Mesothelial cell of epicardium (in vitro differentiated cells): ENCODE data around the gene SPRY1. TPM values are rescaled to one million over a fixed set of nuclear protein-coding genes. Genes with fewer than 3 reads are reported as not detected.

ENCODE experiments used
- DNase-seq, 2 experiments: peaks; one replicate each; pipeline ENCODE4 v3.0.0; 2021; ENCODE audit warnings: low spot score in 2 of 2; ENCODE audit not compliant: unreplicated experiment in 2 of 2
- H3K27ac Mint-ChIP-seq: 2 replicates; pipeline ENCODE4 v1.8.0; 2021; ENCODE audit warnings: mixed read lengths
- H3K27me3 Mint-ChIP-seq: 2 replicates; pipeline ENCODE4 v1.8.0; 2021; ENCODE audit warnings: low read depth, mixed read lengths
- H3K36me3 Mint-ChIP-seq: 2 replicates; pipeline ENCODE4 v1.8.0; 2021; ENCODE audit warnings: mixed read lengths
- H3K4me1 Mint-ChIP-seq: 2 replicates; pipeline ENCODE4 v1.8.0; 2021; ENCODE audit warnings: mixed read lengths
- H3K4me3 Mint-ChIP-seq: 2 replicates; pipeline ENCODE4 v1.8.0; 2021; ENCODE audit warnings: mild to moderate bottlenecking, moderate library complexity, mixed read lengths
- H3K9me3 Mint-ChIP-seq: 2 replicates; pipeline ENCODE4 v1.8.0; 2021; ENCODE audit warnings: mixed read lengths
- CTCF ChIP-seq: fragments of 200-600 bp; sonication (generic); IDR thresholded peaks from one replicate; pipeline ENCODE4 v1.5.0; 2021; ENCODE audit warnings: antibody characterized with exemption; ENCODE audit not compliant: unreplicated experiment
- total RNA-seq: library from RNA; stranded (reverse); gene quantifications from 3 replicates; pipeline ENCODE4 v1.2.1, GENCODE V29; 2021

The SPRY1 gene
- total RNA-seq, 1 donor from 2014 or later: 42.0 TPM

- peaks cover 14% of the 10 kb centered on the region for H3K4me1 Mint-ChIP-seq
- no peaks in the 10 kb centered on the region for H3K27me3 Mint-ChIP-seq
- no peak for DNase-seq
- no peaks in the 10 kb centered on the region for H3K9me3 Mint-ChIP-seq
- H3K27ac Mint-ChIP-seq: no peak overlapping the region
- TF ChIP-seq CTCF: no peak
- H3K4me3 Mint-ChIP-seq: no peak overlapping the region
- H3K36me3 Mint-ChIP-seq: no peaks in the 10 kb centered on the region
Observed at GRCh38 chr4:123449362-123449761, 52.8 kb downstream of the SPRY1 start.

GRCh38 chr4:123449780-123450179 lies 53.2 kb downstream of the SPRY1 start:
- Mint-ChIP-seq H3K27me3 (no peaks in the 10 kb centered on the region), H3K9me3 (no peaks in the 10 kb centered on the region), H3K36me3 (no peaks in the 10 kb centered on the region), H3K4me3 (no peak overlapping the region), H3K27ac (no peak overlapping the region), H3K4me1 (peaks cover 11% of the 10 kb centered on the region)
- no peak for TF ChIP-seq CTCF
- DNase-seq: no peak

- no peak overlapping the region for H3K4me3 Mint-ChIP-seq
Observed at GRCh38 chr4:123450393-123450792, 53.8 kb downstream of the SPRY1 start.

GRCh38 chr4:123452616-123453015 lies 56.0 kb downstream of the SPRY1 start:
- Mint-ChIP-seq H3K27me3 (no peaks in the 10 kb centered on the region), H3K9me3 (peaks cover 7% of the 10 kb centered on the region), H3K4me1 (peaks cover 7% of the 10 kb centered on the region), H3K36me3 (peaks cover 5% of the 10 kb centered on the region), H3K27ac (no peak overlapping the region), H3K4me3 (no peak overlapping the region)
- TF ChIP-seq CTCF: no peak
- no peak for DNase-seq

More at GRCh38 chr4:123450393-123450792, 53.8 kb downstream of the SPRY1 start:
- Mint-ChIP-seq H3K9me3 (peaks cover 2% of the 10 kb centered on the region), H3K4me1 (peaks cover 11% of the 10 kb centered on the region), H3K36me3 (peaks cover 2% of the 10 kb centered on the region), H3K27ac (no peak overlapping the region), H3K27me3 (no peaks in the 10 kb centered on the region)
- no peak for DNase-seq
- TF ChIP-seq CTCF: no peak

GRCh38 chr4:123453061-123453680 lies 56.6 kb downstream of the SPRY1 start:
- H3K27ac Mint-ChIP-seq: no peak overlapping the region
- DNase-seq: no peak
- H3K36me3 Mint-ChIP-seq: peaks cover 5% of the 10 kb centered on the region
- no peaks in the 10 kb centered on the region for H3K27me3 Mint-ChIP-seq
- TF ChIP-seq CTCF: no peak
- H3K4me3 Mint-ChIP-seq: no peak overlapping the region
- peaks cover 7% of the 10 kb centered on the region for H3K4me1 Mint-ChIP-seq
- H3K9me3 Mint-ChIP-seq: peaks cover 7% of the 10 kb centered on the region
